ENCODE results near the gene ATP8A1.

GRCh38 chr4:42586775-42587174 is 70.1 kb downstream of the ATP8A1 start:
- TF ChIP-seq NFIC (IDR thresholded peaks at IDR 0.05) (no peak), EP300 (IDR thresholded peaks at IDR 0.05; ENCODE audit: borderline replicate concordance) (no peak), TAF1 (IDR thresholded peaks at IDR 0.05; ENCODE audit: low read depth) (no peak), MAX (IDR thresholded peaks at IDR 0.05) (no peak), YY1 (IDR thresholded peaks at IDR 0.05; ENCODE audit: low read depth) (no peak), TCF12 (IDR thresholded peaks at IDR 0.05; ENCODE audit: low read depth) (no peak)
- TF ChIP-seq, protein P1, sequence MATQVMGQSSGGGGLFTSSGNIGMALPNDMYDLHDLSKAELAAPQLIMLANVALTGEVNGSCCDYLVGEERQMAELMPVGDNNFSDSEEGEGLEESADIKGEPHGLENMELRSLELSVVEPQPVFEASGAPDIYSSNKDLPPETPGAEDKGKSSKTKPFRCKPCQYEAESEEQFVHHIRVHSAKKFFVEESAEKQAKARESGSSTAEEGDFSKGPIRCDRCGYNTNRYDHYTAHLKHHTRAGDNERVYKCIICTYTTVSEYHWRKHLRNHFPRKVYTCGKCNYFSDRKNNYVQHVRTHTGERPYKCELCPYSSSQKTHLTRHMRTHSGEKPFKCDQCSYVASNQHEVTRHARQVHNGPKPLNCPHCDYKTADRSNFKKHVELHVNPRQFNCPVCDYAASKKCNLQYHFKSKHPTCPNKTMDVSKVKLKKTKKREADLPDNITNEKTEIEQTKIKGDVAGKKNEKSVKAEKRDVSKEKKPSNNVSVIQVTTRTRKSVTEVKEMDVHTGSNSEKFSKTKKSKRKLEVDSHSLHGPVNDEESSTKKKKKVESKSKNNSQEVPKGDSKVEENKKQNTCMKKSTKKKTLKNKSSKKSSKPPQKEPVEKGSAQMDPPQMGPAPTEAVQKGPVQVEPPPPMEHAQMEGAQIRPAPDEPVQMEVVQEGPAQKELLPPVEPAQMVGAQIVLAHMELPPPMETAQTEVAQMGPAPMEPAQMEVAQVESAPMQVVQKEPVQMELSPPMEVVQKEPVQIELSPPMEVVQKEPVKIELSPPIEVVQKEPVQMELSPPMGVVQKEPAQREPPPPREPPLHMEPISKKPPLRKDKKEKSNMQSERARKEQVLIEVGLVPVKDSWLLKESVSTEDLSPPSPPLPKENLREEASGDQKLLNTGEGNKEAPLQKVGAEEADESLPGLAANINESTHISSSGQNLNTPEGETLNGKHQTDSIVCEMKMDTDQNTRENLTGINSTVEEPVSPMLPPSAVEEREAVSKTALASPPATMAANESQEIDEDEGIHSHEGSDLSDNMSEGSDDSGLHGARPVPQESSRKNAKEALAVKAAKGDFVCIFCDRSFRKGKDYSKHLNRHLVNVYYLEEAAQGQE (IDR thresholded peaks at IDR 0.05; ENCODE audit: low read depth), result no peak
- TF ChIP-seq, protein P2, sequence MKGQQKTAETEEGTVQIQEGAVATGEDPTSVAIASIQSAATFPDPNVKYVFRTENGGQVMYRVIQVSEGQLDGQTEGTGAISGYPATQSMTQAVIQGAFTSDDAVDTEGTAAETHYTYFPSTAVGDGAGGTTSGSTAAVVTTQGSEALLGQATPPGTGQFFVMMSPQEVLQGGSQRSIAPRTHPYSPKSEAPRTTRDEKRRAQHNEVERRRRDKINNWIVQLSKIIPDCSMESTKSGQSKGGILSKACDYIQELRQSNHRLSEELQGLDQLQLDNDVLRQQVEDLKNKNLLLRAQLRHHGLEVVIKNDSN (IDR thresholded peaks at IDR 0.05), result no peak
